Thyroid gland (tissue), 4 donors: ENCODE measurements around the gene KANK3.

Experiments
- CTCF ChIP-seq, 6 experiments: fragments of 200-600 bp in 3 of 6; fragments of 450-650 bp in 3 of 6; sonication (generic) in 3 of 6; IDR thresholded peaks; one replicate each; pipeline ENCODE4 v1.5.1; 2016 to 2019; ENCODE audit warnings: antibody characterized with exemption in 6 of 6, mild to moderate bottlenecking in 2 of 6, inconsistent platforms in 1 of 6, moderate library complexity in 1 of 6
- POLR2A ChIP-seq, 2 donors: fragments of 450-650 bp; IDR thresholded peaks; one replicate each; pipeline ENCODE4 v1.6.1; 2017; ENCODE audit warnings: antibody characterized with exemption in 2 of 2, mild to moderate bottlenecking in 2 of 2, moderate library complexity in 1 of 2

GRCh38 chr19:8342684-8343482, at the start of gene KANK3:
- TF ChIP-seq CTCF (IDR thresholded peaks at IDR 0.05) (peak in 1 of 6 experiments; percentile 14), POLR2A (IDR thresholded peaks at IDR 0.05) (peak in 1 of 2 donors; percentile 68)
